Neural progenitor cell (in vitro differentiated cells): ENCODE measurements around the gene RAD51B.

Source experiments
- EZH2 ChIP-seq: fragments of 200-600 bp; sonication (generic); IDR thresholded peaks from 2 replicates; pipeline ENCODE4 v1.6.1; 2017; ENCODE audit warnings: antibody characterized with exemption, mild to moderate bottlenecking, moderate library complexity
- EZH2phosphoT487 ChIP-seq: fragments of 200-600 bp; sonication (generic); IDR thresholded peaks from 2 replicates; pipeline ENCODE4 v1.6.1; 2017; ENCODE audit warnings: antibody characterized with exemption
- TF ChIP-seq, protein P1 (sequence below): fragments of 200-600 bp; sonication (generic); IDR thresholded peaks from 2 replicates; pipeline ENCODE4 v1.5.1; 2017; ENCODE audit warnings: antibody characterized with exemption, mild to moderate bottlenecking

DNA sequence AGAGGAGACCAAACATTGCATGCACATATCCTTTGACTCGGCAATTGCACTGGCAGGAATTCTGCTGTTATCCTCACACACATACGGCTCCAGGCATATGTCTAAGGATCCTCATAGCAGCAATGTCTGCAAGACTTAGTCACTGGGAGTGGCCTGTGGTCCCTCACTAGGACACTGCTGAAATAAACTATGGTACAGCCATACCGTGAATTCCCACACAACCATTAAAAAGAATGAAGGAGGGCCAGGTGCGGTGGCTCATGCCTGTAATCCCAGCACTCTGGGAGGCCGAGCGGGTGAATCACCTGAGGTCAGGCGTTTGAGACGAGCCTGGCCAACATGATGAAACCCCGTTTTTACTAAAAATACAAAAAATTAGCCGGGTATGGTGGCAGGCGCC lies 868.2 kb downstream of the RAD51B start:
- TF ChIP-seq, protein P1, sequence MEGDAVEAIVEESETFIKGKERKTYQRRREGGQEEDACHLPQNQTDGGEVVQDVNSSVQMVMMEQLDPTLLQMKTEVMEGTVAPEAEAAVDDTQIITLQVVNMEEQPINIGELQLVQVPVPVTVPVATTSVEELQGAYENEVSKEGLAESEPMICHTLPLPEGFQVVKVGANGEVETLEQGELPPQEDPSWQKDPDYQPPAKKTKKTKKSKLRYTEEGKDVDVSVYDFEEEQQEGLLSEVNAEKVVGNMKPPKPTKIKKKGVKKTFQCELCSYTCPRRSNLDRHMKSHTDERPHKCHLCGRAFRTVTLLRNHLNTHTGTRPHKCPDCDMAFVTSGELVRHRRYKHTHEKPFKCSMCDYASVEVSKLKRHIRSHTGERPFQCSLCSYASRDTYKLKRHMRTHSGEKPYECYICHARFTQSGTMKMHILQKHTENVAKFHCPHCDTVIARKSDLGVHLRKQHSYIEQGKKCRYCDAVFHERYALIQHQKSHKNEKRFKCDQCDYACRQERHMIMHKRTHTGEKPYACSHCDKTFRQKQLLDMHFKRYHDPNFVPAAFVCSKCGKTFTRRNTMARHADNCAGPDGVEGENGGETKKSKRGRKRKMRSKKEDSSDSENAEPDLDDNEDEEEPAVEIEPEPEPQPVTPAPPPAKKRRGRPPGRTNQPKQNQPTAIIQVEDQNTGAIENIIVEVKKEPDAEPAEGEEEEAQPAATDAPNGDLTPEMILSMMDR: no peak
- TF ChIP-seq EZH2 (no peak), EZH2phosphoT487 (no peak)
